HG02642 (cell line): ENCODE measurements around the gene DNAJC11.
"Not testable (repeated sequence)": the region's sequence is repeated elsewhere in the genome, so short reads cannot be mapped to it uniquely, and the experiment has no call there.

Experiments used
- ATAC-seq: cut with Tn5 transposase; IDR thresholded peaks from one replicate; pipeline ENCODE4 v1.9.1; 2021; ENCODE audit warnings: mild to moderate bottlenecking; ENCODE audit not compliant: unreplicated experiment, poor library complexity

Gene DNAJC11

DNA sequence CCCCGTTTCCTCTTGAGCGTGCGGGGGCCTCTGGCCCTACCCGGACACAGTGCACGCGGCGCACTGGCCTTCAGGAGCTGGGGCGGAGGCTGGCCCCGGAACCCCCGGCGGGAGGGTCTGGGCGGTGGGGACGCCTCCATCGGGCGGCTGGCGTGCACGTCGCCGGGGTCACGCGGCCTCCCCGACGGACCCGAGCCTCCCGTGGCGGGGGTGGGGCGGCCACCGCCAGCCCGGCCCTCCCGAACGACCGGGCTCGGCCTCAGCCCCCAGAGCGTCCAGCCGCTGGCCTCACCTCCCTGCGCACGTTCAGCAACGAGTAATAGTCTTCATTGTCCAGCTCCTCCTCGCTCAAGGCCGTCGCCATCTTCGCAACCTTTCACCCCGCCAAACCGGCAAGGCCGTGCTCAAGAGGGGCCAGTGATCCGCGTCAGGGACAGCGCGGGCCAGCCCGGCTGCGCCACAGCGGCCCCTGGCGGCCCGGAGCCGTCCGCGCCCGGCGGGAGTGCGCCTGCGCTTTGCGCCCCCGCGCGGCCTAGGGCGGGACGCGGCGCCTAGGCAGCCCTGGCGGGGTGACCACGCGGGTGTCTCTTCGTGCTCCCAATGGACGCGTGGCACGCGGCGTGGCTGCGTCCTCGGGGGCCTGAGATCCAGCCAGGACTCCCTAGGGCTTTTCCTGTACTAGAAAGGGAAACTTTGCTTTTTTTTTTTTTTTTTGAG, at the start of gene DNAJC11:
TSS of gene DNAJC11 (minus strand) at position 380 of the 717 bp plus-strand sequence. CDS start at position 364, 16 bp downstream.
- ATAC-seq = peak; percentile 94

DNA sequence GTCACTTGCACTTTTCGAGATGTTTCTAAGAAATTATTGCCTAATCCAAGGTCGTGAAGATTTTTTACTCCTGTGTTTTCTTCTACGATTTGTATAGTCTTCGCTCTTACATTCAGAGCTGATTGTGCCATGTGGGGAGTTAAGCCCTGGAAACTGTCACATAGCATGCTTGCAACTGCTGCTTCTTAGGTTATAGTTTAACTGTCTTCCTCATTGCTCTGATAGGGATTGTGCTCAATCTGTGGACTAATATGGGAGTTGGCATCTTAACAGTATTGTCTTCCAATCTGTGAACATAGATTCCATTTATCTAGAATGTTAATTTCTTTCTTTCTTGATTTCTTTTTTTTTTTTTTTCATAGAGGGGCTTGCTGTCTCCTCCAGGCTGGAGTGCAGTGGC, 48.9 kb upstream of the DNAJC11 start:
- ATAC-seq = no peak

DNA sequence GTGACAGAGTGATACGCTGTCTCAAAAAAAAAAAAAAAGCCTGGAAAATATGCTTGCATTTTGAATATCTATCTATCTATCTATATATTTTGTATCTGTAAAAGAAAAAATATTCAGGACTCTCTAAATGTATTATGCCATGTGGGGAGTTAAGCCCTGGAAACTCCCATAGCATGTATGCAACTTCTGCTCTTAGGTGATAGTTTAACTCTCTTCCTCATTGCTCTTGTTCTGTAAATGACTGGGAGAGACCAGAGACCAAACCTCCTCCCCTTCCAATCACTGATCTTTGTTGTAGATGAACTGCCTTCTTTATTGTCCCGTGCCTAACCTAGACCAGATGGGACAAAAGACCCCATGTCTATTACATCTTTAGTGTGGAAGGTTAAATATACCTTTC, 46.1 kb upstream of the DNAJC11 start:
- ATAC-seq = no peak

DNA sequence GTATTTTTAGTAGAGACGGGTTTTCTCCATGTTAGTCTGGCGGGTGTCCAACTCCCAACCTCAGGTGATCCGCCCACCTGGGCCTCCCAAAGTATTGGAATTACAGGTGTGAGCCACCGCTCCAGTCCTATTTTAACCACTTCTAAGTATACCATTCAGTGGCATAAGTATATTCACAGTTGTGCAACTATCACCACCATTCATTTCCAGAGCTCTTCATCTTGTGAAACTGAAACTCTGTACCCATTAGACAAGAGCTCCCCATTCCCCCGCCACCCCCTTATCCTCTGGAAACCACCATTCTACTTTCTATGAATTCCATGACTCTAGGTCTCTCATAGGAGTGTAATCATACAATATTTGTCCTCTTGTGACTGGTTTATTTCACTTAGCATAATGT, 43.5 kb upstream of the DNAJC11 start:
- ATAC-seq = no peak

- ATAC-seq = no peak
These were observed 41.8 kb upstream of the DNAJC11 start for GRCh38 chr1:6743189-6744101.

DNA sequence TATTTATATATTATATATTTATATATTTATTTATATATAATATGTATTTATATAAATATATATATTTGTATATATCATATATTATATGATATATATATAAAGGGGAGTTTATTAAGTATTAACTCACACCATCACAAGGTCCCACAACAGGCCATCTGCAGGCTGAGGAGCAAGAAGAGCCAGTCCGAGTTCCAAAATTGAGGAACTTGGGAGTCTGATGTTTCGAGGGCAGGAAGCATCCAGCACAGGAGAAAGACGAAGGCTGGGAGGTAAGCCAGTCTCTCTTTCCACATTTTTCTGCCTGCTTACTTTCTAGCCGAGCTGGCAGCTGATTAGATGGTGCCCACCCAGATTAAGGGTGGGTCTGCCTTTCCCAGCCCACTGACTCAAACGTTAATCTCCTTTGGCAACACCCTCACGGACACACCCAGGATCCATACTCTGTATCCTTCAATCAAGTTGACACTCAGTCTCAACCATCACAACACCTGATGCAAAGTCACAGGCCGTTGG, 41.1 kb upstream of the DNAJC11 start:
- ATAC-seq = not testable (repeated sequence)

GRCh38 chr1:6738987-6739676, 37.5 kb upstream of the DNAJC11 start:
- ATAC-seq = no peak

DNA sequence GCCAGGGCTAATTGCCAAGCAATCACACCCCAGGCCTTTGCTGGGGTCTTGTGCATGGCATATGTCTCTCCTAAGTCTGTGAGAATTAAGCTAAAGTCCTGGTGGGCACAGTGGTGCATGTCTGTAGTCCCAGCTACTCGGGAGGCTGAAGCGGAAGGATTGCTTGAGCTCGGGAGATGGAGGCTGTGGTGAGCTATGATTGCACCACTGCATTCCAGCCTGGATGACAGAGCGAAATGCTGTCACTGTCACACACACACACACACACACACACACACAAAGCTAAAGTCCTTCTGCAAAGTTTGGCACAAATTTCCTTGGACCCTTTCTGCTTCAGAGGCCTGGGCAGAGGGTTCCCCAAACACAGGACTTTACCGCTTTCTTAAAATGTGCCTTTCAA, 31.3 kb upstream of the DNAJC11 start:
- no peak for ATAC-seq

DNA sequence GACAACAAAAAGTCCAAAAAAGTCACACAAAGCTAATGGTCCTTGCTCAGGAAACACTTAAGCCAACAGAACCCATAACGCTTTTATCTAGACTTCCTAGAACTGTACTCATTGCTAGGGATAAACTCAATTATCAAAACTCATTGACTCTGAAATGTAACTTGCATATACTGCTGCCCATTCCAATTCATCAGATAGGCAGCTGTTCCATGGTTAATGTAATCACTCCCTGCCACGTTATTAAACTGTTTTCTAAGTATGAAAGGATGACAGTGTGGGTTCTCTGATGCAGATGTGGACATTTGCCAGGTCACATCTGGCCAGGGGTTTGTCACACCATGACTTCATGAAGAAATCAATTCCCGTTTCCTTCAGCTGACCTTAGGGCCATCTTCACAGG, 30.3 kb upstream of the DNAJC11 start:
- no peak for ATAC-seq

- no peak for ATAC-seq
These were observed 29.3 kb upstream of the DNAJC11 start for GRCh38 chr1:6730880-6731279.

- no peak for ATAC-seq
These were observed 28.9 kb upstream of the DNAJC11 start for GRCh38 chr1:6730473-6730872.

DNA sequence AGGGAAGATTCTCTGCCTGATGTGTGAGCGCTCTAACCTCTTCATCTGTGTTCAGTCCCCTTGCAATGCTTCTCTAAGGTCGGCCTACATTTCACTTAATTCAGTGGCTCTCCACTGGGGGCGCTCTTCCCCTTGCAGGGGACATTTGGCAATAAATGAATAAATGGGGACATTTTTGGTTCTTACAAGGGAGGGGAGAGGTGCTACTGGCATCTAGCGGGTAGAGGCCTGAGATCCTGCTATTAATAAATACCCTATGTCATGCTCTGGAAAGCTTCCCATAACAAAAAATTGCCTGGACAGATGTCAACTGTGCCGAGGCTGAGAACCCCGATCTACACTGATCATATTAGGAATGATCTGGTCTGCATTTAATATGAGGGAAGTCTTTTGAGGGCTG, 25.9 kb upstream of the DNAJC11 start:
- no peak for ATAC-seq

DNA sequence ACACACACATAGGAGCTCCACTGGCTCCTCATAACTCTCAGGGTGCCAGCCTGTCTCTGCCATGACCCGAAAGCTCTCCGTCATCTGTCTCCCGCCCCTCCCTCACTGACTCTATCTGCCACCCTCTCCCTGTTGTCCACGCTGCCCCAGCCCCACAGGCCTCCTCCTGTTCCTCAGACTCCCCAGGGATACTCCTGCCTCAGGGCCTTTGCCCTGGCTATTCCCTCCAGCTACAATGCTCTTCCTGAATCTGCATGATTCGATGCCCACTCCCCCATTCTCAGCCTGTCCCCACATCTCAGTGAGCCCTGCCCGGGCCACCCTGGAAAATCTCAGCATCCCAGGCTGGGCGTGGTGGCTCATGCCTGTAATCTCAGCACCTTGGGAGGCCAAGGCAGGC, 24.6 kb upstream of the DNAJC11 start:
- no peak for ATAC-seq

DNA sequence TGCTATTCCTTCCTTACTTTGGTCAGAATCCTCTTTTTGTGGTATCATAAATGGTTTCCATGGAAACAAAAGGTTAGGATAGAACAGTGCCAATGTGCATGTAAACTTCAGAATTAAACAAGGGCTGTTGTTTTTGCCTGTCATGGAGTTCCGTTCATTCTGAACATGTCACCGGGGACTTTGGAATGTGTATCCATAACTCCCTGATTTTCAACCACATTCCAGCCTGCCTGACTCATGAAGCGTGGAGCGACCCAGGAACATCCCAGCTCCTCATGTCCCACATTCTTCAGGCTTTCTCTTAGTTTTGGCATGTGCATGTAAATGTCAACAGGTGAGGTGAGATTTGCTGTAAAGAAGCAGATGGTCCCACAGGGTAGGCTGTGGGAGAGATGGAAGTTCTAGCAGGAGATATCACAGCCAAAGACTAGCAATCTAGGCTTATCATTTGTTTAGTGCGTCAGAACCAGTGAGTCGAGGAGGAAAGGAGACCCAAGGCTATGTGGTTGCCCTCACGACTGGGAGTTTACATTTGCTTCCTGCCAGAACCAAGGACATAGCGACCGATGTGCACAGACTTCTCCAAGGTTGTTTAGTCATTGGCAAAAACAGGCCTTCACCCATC, 23.0 kb upstream of the DNAJC11 start:
- no peak for ATAC-seq

- ATAC-seq = no peak
These were observed 22.2 kb upstream of the DNAJC11 start for GRCh38 chr1:6723621-6724428.

DNA sequence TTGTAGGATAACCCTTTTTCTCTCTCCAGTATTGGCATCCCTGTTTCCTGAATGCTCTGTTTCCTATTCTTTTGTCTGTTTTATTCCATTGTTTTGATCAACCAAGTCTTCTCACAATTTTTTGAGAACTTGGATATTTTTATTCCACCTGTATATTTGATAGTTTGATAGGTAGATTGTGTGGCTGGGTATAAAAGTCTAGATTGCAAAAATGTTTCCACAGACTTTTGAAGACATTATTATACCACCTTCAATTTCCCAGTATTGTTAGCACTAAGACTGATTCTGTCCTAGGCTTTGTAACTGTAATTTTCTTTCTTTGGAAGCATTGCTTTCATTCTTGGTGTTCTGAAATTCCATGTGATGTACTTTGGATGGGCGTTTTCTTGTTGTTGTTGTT, 9.6 kb upstream of the DNAJC11 start:
- no peak for ATAC-seq

DNA sequence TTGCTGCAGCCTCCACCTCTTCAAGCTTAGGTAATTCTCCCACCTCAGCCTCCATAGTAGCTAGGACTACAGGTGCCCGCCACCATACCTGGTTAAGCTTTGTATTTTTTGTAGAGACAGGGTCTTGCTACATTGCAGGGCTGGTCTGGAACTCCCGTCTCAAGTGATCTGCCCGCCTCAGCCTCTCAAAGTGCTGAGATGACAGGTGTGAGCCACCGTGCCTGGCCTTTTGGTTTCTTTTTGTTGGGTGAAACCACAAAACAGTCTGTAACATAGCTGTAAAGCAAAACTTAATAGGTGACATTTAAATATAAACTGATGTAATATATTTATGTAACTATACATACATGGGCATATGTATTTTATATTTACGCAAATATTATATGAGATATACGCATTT, 3.1 kb upstream of the DNAJC11 start:
- no peak for ATAC-seq

DNA sequence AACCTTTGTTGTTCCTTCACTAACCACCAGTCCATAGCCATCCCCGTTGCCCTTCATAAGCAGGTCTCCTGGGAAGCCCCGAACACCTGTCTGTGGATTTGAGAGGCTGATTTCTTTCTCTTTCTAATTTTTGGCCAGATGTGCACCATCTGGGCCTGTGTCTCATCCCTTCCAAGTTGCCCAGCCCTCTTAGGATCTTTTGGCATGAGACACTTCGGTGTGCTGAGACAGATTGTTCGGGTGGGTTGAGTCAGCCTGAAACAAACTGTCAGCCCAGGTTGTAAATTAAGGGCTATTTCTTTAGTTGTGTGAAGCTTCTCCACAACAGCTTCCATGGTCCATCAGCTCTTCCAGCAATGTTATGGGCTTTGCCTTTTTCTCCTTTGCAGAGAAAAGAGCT, 1.4 kb upstream of the DNAJC11 start:
- no peak for ATAC-seq

- peak; percentile 17 for ATAC-seq
These were observed 671 bp downstream of the DNAJC11 start for GRCh38 chr1:6700853-6701436.
